H7 (cell line): ENCODE measurements around the gene SLFN13. TPM values are rescaled to one million over a fixed set of nuclear protein-coding genes. Genes with fewer than 3 reads are reported as not detected.
"Not testable (repeated sequence)": the region's sequence is repeated elsewhere in the genome, so short reads cannot be mapped to it uniquely, and the experiment has no call there.

ENCODE experiments used
- DNase-seq: peaks from one replicate; pipeline ENCODE4 v3.0.0; 2012
- H3K27me3 ChIP-seq: 2 replicates; pipeline ENCODE4 v1.6.0; 2011; ENCODE audit warnings: mild to moderate bottlenecking, low read length; ENCODE audit not compliant: control insufficient read depth, insufficient read depth
- H3K36me3 ChIP-seq: replicated peaks from 2 replicates; pipeline ENCODE4 v1.5.1; 2011; ENCODE audit warnings: low read length; ENCODE audit not compliant: control insufficient read depth, insufficient read depth
- H3K4me3 ChIP-seq: 2 replicates; pipeline ENCODE4 v1.5.1; 2011; ENCODE audit warnings: low read depth, mild to moderate bottlenecking, control low read depth, low read length, moderate library complexity; ENCODE audit not compliant: insufficient read depth
- total RNA-seq: library from RNA; depleted of rRNA; stranded (reverse); fragments of >200 nt; shearing (Covaris generic); gene quantifications from 2 replicates; pipeline ENCODE4 v1.2.3, GENCODE V29; 2014; rRNA removed

Gene SLFN13
- 19.8 and 21.3 TPM in 2 replicates for total RNA-seq

- peak; percentile 86 for DNase-seq
- Histone ChIP-seq H3K4me3 (peak within 1 kb of the TSS; percentile 66), H3K27me3 (peaks cover 32% of the 10 kb centered on the region), H3K36me3 (no peaks in the 10 kb centered on the region)
These were observed at the start of gene SLFN13 for GRCh38 chr17:35448214-35448898. Gene SLFN13 (minus strand): TSS chr17:35448766. CDS start chr17:35445680, 3,086 bp downstream.

- Histone ChIP-seq H3K36me3 (no peaks in the 10 kb centered on the region), H3K27me3 (peaks cover 82% of the 10 kb centered on the region), H3K4me3 (peak overlapping the region; percentile 35)
- peak; percentile 78 for DNase-seq
These were observed 48.1 kb upstream of the SLFN13 start for GRCh38 chr17:35496451-35497290.

- DNase-seq = no peak
- Histone ChIP-seq H3K4me3 (no peak overlapping the region), H3K36me3 (no peaks in the 10 kb centered on the region), H3K27me3 (peaks cover 96% of the 10 kb centered on the region)
These were observed 44.5 kb upstream of the SLFN13 start for GRCh38 chr17:35493040-35493439.

- no peak for DNase-seq
- H3K27me3 ChIP-seq = peaks cover 97% of the 10 kb centered on the region
These were observed 42.9 kb upstream of the SLFN13 start for GRCh38 chr17:35491417-35491816.

GRCh38 chr17:35489944-35490343, 41.4 kb upstream of the SLFN13 start:
- H3K27me3 ChIP-seq = peaks cover 95% of the 10 kb centered on the region
- H3K4me3 ChIP-seq = no peak overlapping the region
- peak; percentile 72 for DNase-seq

More at GRCh38 chr17:35491417-35491816, 42.9 kb upstream of the SLFN13 start:
- Histone ChIP-seq H3K36me3 (no peaks in the 10 kb centered on the region), H3K4me3 (no peak overlapping the region)

GRCh38 chr17:35488991-35489390, 40.4 kb upstream of the SLFN13 start:
- H3K27me3 ChIP-seq = peaks cover 92% of the 10 kb centered on the region

More at GRCh38 chr17:35489944-35490343, 41.4 kb upstream of the SLFN13 start:
- no peaks in the 10 kb centered on the region for H3K36me3 ChIP-seq

GRCh38 chr17:35486920-35487732, 38.6 kb upstream of the SLFN13 start:
- Histone ChIP-seq H3K4me3 (peak overlapping the region; percentile 11; the same call in 1 of the 2 replicates), H3K27me3 (peaks cover 81% of the 10 kb centered on the region), H3K36me3 (no peaks in the 10 kb centered on the region)
- peak; percentile 63 for DNase-seq

More at GRCh38 chr17:35488991-35489390, 40.4 kb upstream of the SLFN13 start:
- no peaks in the 10 kb centered on the region for H3K36me3 ChIP-seq
- no peak overlapping the region for H3K4me3 ChIP-seq
- no peak for DNase-seq

- Histone ChIP-seq H3K36me3 (no peaks in the 10 kb centered on the region), H3K4me3 (no peak overlapping the region), H3K27me3 (peaks cover 34% of the 10 kb centered on the region)
- DNase-seq = no peak
These were observed 30.7 kb upstream of the SLFN13 start for GRCh38 chr17:35479271-35479670.

- H3K27me3 ChIP-seq = peaks cover 25% of the 10 kb centered on the region
- no peak overlapping the region for H3K4me3 ChIP-seq
- DNase-seq = no peak
- no peaks in the 10 kb centered on the region for H3K36me3 ChIP-seq
These were observed 28.7 kb upstream of the SLFN13 start for GRCh38 chr17:35477248-35477647.

- DNase-seq = no peak
- peaks cover 25% of the 10 kb centered on the region for H3K27me3 ChIP-seq
These were observed 27.8 kb upstream of the SLFN13 start for GRCh38 chr17:35476283-35476820.

GRCh38 chr17:35468475-35468874, 19.9 kb upstream of the SLFN13 start:
- DNase-seq = no peak
- Histone ChIP-seq H3K36me3 (no peaks in the 10 kb centered on the region), H3K4me3 (no peak overlapping the region), H3K27me3 (peaks cover 2% of the 10 kb centered on the region)

More at GRCh38 chr17:35476283-35476820, 27.8 kb upstream of the SLFN13 start:
- Histone ChIP-seq H3K4me3 (no peak overlapping the region), H3K36me3 (no peaks in the 10 kb centered on the region)

GRCh38 chr17:35467824-35468223, 19.3 kb upstream of the SLFN13 start:
- Histone ChIP-seq H3K36me3 (no peaks in the 10 kb centered on the region), H3K4me3 (no peak overlapping the region), H3K27me3 (peaks cover 6% of the 10 kb centered on the region)
- no peak for DNase-seq

GRCh38 chr17:35460354-35460851, 11.8 kb upstream of the SLFN13 start:
- H3K27me3 ChIP-seq = peaks cover 40% of the 10 kb centered on the region

GRCh38 chr17:35454035-35454434, 5.5 kb upstream of the SLFN13 start:
- not testable (repeated sequence) for H3K4me3 ChIP-seq, DNase-seq, H3K36me3 ChIP-seq
- H3K27me3 ChIP-seq = peaks cover 43% of the 10 kb centered on the region

More at GRCh38 chr17:35460354-35460851, 11.8 kb upstream of the SLFN13 start:
- DNase-seq = peak; percentile 96
- Histone ChIP-seq H3K4me3 (peak overlapping the region; percentile 38), H3K36me3 (no peaks in the 10 kb centered on the region)
